WERI-Rb-1 (cell line): ENCODE measurements around the gene LENG8.
"Not testable (repeated sequence)": the region's sequence is repeated elsewhere in the genome, so short reads cannot be mapped to it uniquely, and the experiment has no call there.

Experiments used
- DNase-seq: peaks from one replicate; pipeline ENCODE4 v3.0.0-alpha.2; 2020
- H3K27ac ChIP-seq: fragments of 250-450 bp; sonication (Bioruptor Pico); 2 replicates; pipeline ENCODE4 v1.5.1; 2020; ENCODE audit warnings: mild to moderate bottlenecking, moderate library complexity
- H3K27me3 ChIP-seq: fragments of 250-450 bp; sonication (Bioruptor Pico); 2 replicates; pipeline ENCODE4 v1.5.1; 2021; ENCODE audit warnings: mild to moderate bottlenecking, low read depth, moderate library complexity; ENCODE audit not compliant: insufficient read depth, severe bottlenecking
- H3K36me3 ChIP-seq: fragments of 250-450 bp; sonication (Bioruptor Pico); 2 replicates; pipeline ENCODE4 v1.5.1; 2020; ENCODE audit warnings: mild to moderate bottlenecking, moderate library complexity
- H3K4me3 ChIP-seq: 2 replicates; pipeline ENCODE4 v1.5.1; 2011; ENCODE audit warnings: low read depth, mild to moderate bottlenecking, control low read depth, low read length
- H3K9me3 ChIP-seq: fragments of 250-450 bp; sonication (Bioruptor Pico); 2 replicates; pipeline ENCODE4 v1.5.1; 2021; ENCODE audit warnings: mild to moderate bottlenecking, moderate library complexity; ENCODE audit not compliant: severe bottlenecking
- CTCF ChIP-seq: IDR thresholded peaks from 2 replicates; pipeline ENCODE4 v1.5.1; 2011; ENCODE audit warnings: low read depth, mild to moderate bottlenecking, control low read depth, inconsistent platforms, low read length

LENG8 gene

GRCh38 chr19:54463531-54464043 lies 14.6 kb downstream of the LENG8 start, which contains the start of gene LENG9:
TSS of gene LENG9 (minus strand) at chr19:54463778. CDS start at chr19:54463526, 252 bp downstream.
- Histone ChIP-seq H3K36me3 (peaks cover 31% of the 10 kb centered on the region), H3K27me3 (peaks cover 4% of the 10 kb centered on the region), H3K9me3 (no peaks in the 10 kb centered on the region), H3K27ac (peak within 1 kb of the TSS; percentile 90), H3K4me3 (peak within 1 kb of the TSS; percentile 76)
- no peak for TF ChIP-seq CTCF
- DNase-seq = peak; percentile 97

GRCh38 chr19:54464044-54464629 lies 15.1 kb downstream of the LENG8 start:
- TF ChIP-seq CTCF = no peak
- Histone ChIP-seq H3K27me3 (peaks cover 8% of the 10 kb centered on the region), H3K36me3 (peaks cover 26% of the 10 kb centered on the region), H3K27ac (peak overlapping the region; percentile 90), H3K4me3 (peak overlapping the region; percentile 76), H3K9me3 (no peaks in the 10 kb centered on the region)
- peak; percentile 91 for DNase-seq

DNA sequence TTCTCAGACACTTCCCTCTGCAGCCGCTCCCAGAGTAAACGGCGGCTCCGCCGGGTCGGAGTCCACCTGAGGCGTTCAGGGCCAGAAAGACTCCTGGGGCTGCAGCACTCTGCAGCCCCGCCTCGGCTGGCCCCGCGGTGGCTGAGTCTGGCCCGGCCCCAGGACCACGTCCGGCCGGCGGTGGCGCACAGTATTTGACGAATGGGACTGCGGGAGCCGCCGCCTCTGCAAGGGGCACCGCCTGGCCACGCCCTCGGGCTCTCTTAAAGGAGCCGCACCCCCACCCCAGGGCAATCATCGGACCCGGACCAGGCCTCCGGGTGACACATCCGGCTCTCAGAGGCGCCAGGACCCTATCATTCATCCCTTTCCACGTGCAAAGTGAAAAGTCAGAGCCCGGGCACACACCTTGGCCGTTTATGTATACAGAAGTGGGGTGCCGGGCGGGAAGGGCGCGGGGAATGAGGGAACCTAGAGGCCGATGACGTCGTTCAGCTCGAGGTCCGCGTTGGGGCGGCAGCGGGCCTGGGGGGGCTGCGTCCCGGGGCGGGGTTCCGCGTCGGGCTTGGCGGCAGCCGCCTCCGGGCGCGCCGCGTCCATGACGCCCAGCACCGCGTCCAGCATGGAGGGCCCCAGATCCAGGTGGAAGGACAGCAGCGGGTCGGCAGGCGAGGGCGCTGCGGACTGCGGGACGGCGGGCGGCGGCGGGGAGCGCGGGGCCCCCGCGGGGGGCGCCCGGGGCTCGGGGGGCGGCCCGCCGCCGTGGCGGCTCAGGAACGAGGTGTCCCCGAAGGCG lies 15.8 kb downstream of the LENG8 start:
- Histone ChIP-seq H3K27ac (peak overlapping the region; percentile 90), H3K4me3 (peak overlapping the region; percentile 76), H3K27me3 (peaks cover 15% of the 10 kb centered on the region), H3K36me3 (peaks cover 22% of the 10 kb centered on the region), H3K9me3 (no peaks in the 10 kb centered on the region)
- peak; percentile 94 for DNase-seq
- no peak for TF ChIP-seq CTCF

GRCh38 chr19:54465426-54466109 lies 16.6 kb downstream of the LENG8 start:
- TF ChIP-seq CTCF = no peak
- no peak overlapping the region for H3K27ac ChIP-seq
- DNase-seq = no peak
- peaks cover 17% of the 10 kb centered on the region for H3K36me3 ChIP-seq
- no peak overlapping the region for H3K4me3 ChIP-seq
- peaks cover 22% of the 10 kb centered on the region for H3K27me3 ChIP-seq
- no peaks in the 10 kb centered on the region for H3K9me3 ChIP-seq

GRCh38 chr19:54466110-54466480 lies 17.1 kb downstream of the LENG8 start:
- not testable (repeated sequence) for H3K27ac ChIP-seq, H3K4me3 ChIP-seq, DNase-seq, H3K9me3 ChIP-seq
- Histone ChIP-seq H3K27me3 (peaks cover 28% of the 10 kb centered on the region), H3K36me3 (peaks cover 12% of the 10 kb centered on the region)

- DNase-seq = no peak
- Histone ChIP-seq H3K36me3 (no peaks in the 10 kb centered on the region), H3K4me3 (no peak overlapping the region), H3K9me3 (no peaks in the 10 kb centered on the region), H3K27ac (no peak overlapping the region), H3K27me3 (peaks cover 43% of the 10 kb centered on the region)
- TF ChIP-seq CTCF = no peak
These were observed 20.5 kb downstream of the LENG8 start for GRCh38 chr19:54469496-54469934.
